B cell (primary cell): ENCODE results near the gene IRX3. TPM values are rescaled to one million over a fixed set of nuclear protein-coding genes. Genes with fewer than 3 reads are reported as not detected.

ENCODE experiments used
- ATAC-seq: fragments of 200-7000 bp; cut with Tn5 transposase; one replicate; pipeline ENCODE4 v1.10.0; 2021; ENCODE audit warnings: low read depth, mild to moderate bottlenecking, moderate number of reproducible peaks, moderate library complexity
- CTCF ChIA-PET: fragments of 350-600 bp; sonication (Branson Sonifier 250); formaldehyde crosslinking; loops from one replicate; lab custom pipeline; 2021; ENCODE audit warnings: antibody characterized with exemption, inconsistent platforms; lab: Charles Lee
- POLR2A ChIA-PET: fragments of 350-600 bp; sonication (Branson Sonifier 250); formaldehyde crosslinking; loops from one replicate; lab custom pipeline; 2021; ENCODE audit warnings: antibody characterized with exemption; lab: Charles Lee
- DNase-seq: peaks from one replicate; pipeline ENCODE4 v3.0.0; 2013
- H2AFZ ChIP-seq: 2 replicates; pipeline ENCODE4 v1.6.1; 2012; ENCODE audit warnings: mild to moderate bottlenecking, low read depth, low read length; ENCODE audit not compliant: insufficient read depth, poor library complexity, severe bottlenecking
- H3K27ac ChIP-seq, 2 donors: 1 replicate in 1 of 2; 2 replicates in 1 of 2; pipeline ENCODE4 v1.5.1; 2012 to 2013; ENCODE audit warnings: low read length in 2 of 2, mild to moderate bottlenecking in 2 of 2, moderate library complexity in 1 of 2
- H3K27me3 ChIP-seq, 4 experiments: fragments of 200-600 bp in 1 of 4; sonication (generic) in 1 of 4; replicated peaks in 1 of 4; 1 replicate in 2 of 4; 2 replicates in 2 of 4; pipeline versions ENCODE4 v1.6.1 to v1.7.0; 2013 to 2016; ENCODE audit warnings: low read length in 3 of 4, mild to moderate bottlenecking in 2 of 4, mixed read lengths in 1 of 4, moderate library complexity in 1 of 4; ENCODE audit not compliant: insufficient read depth in 4 of 4, control insufficient read depth in 3 of 4; ENCODE audit errors: control extremely low read depth in 1 of 4
- H3K36me3 ChIP-seq, 2 experiments: replicated peaks in 1 of 2; 1 replicate in 1 of 2; 2 replicates in 1 of 2; pipeline versions ENCODE4 v1.6.1 to v1.7.1; 2013; ENCODE audit warnings: low read length in 1 of 2; ENCODE audit not compliant: insufficient read depth in 2 of 2, control insufficient read depth in 1 of 2; ENCODE audit errors: control extremely low read depth in 1 of 2, extremely low read depth in 1 of 2
- H3K4me1 ChIP-seq, 2 donors: fragments of 200-600 bp in 1 of 2; sonication (generic) in 1 of 2; 1 replicate in 1 of 2; 2 replicates in 1 of 2; pipeline versions ENCODE4 v1.5.1 to v1.6.1; 2013 to 2017; ENCODE audit warnings: low read length in 2 of 2; ENCODE audit not compliant: control insufficient read depth in 2 of 2, insufficient read depth in 2 of 2
- H3K4me2 ChIP-seq: replicated peaks from 2 replicates; pipeline ENCODE3; 2012; ENCODE audit warnings: mild to moderate bottlenecking, low read depth, low read length; ENCODE audit not compliant: poor library complexity, severe bottlenecking
- H3K4me3 ChIP-seq, 5 experiments: fragments of 200-600 bp in 1 of 5; sonication (generic) in 1 of 5; 1 replicate in 3 of 5; 2 replicates in 2 of 5; pipeline versions ENCODE4 v1.5.1 to v1.7.0; 2011 to 2016; ENCODE audit warnings: low read length in 4 of 5, mild to moderate bottlenecking in 4 of 5, low read depth in 2 of 5, control low read depth in 1 of 5, moderate library complexity in 1 of 5; ENCODE audit not compliant: insufficient read depth in 1 of 5; ENCODE audit errors: control extremely low read depth in 1 of 5, extremely low read depth in 1 of 5
- H3K79me2 ChIP-seq: fragments of 200-600 bp; sonication (generic); one replicate; pipeline ENCODE4 v1.6.0; 2016; ENCODE audit warnings: low read length; ENCODE audit not compliant: control insufficient read depth, insufficient read depth
- H3K9ac ChIP-seq: fragments of 200-600 bp; sonication (generic); 2 replicates; pipeline ENCODE4 v1.6.1; 2017; ENCODE audit warnings: mild to moderate bottlenecking, low read length, moderate library complexity
- H3K9me3 ChIP-seq, 3 donors: one replicate each; pipeline versions ENCODE4 v1.6.1 to v1.7.1; 2013; ENCODE audit warnings: low read length in 2 of 3; ENCODE audit not compliant: control insufficient read depth in 2 of 3, insufficient read depth in 1 of 3; ENCODE audit errors: control extremely low read depth in 1 of 3
- H4K20me1 ChIP-seq: 2 replicates; pipeline ENCODE4 v1.6.0; 2012; ENCODE audit warnings: mild to moderate bottlenecking, low read length; ENCODE audit not compliant: insufficient read depth, control insufficient read depth, poor library complexity, severe bottlenecking
- H3K27ac Mint-ChIP-seq: one replicate; pipeline ENCODE4 v1.8.0; 2021; ENCODE audit warnings: mixed read lengths
- H3K27me3 Mint-ChIP-seq: one replicate; pipeline ENCODE4 v1.8.0; 2021; ENCODE audit warnings: mixed read lengths
- H3K4me1 Mint-ChIP-seq: one replicate; pipeline ENCODE4 v1.8.0; 2021; ENCODE audit warnings: mixed read lengths
- H3K4me3 Mint-ChIP-seq: one replicate; pipeline ENCODE4 v1.8.0; 2021; ENCODE audit warnings: mixed read lengths
- H3K9me3 Mint-ChIP-seq: one replicate; pipeline ENCODE4 v1.8.0; 2022; ENCODE audit warnings: mixed read lengths; ENCODE audit not compliant: insufficient read depth
- EZH2 ChIP-seq: IDR thresholded peaks from 2 replicates; pipeline ENCODE4 v1.6.1; 2012; ENCODE audit warnings: borderline replicate concordance, low read depth, mild to moderate bottlenecking, moderate library complexity, low read length; ENCODE audit not compliant: insufficient read depth, poor library complexity, severe bottlenecking
- WGBS: methylation state at CpG from one replicate; pipeline ENCODE4 v1.1.5; 2013; ENCODE audit warnings: missing lambda C conversion rate; ENCODE audit not compliant: insufficient coverage; 5-methylcytosine and 5-hydroxymethylcytosine counted together
- intact Hi-C: fragments of 100-400 bp; cut with micrococcal nuclease; formaldehyde crosslinking; loops from one replicate; pipeline ENCODE4 v1.10.0; 2022
- polyA plus RNA-seq: library from polyadenylated mRNA; depleted of rRNA; stranded (reverse); fragments of >200 nt; gene quantifications from 2 replicates; pipeline ENCODE4 v1.2.3, GENCODE V29; 2012
- total RNA-seq, 2 donors: library from RNA; stranded (reverse); fragments of 120-200 nt in 1 of 2; gene quantifications; 1 replicate in 1 of 2; 2 replicates in 1 of 2; pipeline versions ENCODE4 v1.2.3 to v1.2.4, GENCODE V29; 2013 to 2022
- TF ChIP-seq, protein P1 (sequence below): fragments of 200-600 bp; IDR thresholded peaks from one replicate; pipeline ENCODE4 v1.8.0; 2022; ENCODE audit warnings: antibody characterized with exemption, mild to moderate bottlenecking

The IRX3 gene
- total and polyA plus RNA-seq, 2 donors (not counting 1 experiment from before 2014, with no cell fraction given) = not detected

DNA sequence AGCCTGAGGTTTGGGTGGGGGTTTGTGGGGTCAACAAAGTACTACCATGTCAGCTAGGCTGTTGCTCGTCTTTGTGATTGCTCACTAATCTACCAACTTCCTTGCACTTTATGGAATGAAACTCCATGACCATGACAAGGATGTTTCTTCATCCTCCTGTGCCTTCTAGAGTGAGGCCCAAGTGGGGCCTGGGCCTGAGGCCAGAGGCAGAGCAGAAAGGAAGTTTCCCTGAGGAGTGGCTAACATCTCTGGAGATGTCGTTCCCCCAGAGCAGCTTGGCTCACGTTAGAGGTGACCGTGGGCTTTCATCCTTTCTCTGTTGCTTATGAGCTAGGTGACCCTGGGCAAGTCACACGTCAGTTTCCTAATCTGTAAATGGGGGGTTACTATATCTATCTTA, 41.0 kb upstream of the IRX3 start:
- H3K27me3 Mint-ChIP-seq = peaks cover 13% of the 10 kb centered on the region
- no peaks in the 10 kb centered on the region for H3K36me3 ChIP-seq
- no peaks in the 10 kb centered on the region for H4K20me1 ChIP-seq
- WGBS = 95% methylated on average over 3 of the region's 5 CpGs
- no peak overlapping the region for H3K27ac ChIP-seq
- TF ChIP-seq EZH2 = no peak
- TF ChIP-seq, protein P1, sequence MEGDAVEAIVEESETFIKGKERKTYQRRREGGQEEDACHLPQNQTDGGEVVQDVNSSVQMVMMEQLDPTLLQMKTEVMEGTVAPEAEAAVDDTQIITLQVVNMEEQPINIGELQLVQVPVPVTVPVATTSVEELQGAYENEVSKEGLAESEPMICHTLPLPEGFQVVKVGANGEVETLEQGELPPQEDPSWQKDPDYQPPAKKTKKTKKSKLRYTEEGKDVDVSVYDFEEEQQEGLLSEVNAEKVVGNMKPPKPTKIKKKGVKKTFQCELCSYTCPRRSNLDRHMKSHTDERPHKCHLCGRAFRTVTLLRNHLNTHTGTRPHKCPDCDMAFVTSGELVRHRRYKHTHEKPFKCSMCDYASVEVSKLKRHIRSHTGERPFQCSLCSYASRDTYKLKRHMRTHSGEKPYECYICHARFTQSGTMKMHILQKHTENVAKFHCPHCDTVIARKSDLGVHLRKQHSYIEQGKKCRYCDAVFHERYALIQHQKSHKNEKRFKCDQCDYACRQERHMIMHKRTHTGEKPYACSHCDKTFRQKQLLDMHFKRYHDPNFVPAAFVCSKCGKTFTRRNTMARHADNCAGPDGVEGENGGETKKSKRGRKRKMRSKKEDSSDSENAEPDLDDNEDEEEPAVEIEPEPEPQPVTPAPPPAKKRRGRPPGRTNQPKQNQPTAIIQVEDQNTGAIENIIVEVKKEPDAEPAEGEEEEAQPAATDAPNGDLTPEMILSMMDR = no peak
- H3K79me2 ChIP-seq = no peaks in the 10 kb centered on the region
- DNase-seq (no peak), ATAC-seq (no peak)
- no peak overlapping the region for H2AFZ ChIP-seq
- no peak overlapping the region for H3K4me3 Mint-ChIP-seq
- H3K27ac Mint-ChIP-seq = no peak overlapping the region
- H3K4me3 ChIP-seq = no peak overlapping the region
- no peaks in the 10 kb centered on the region for H3K4me1 Mint-ChIP-seq
- intact Hi-C loops = no loop called here
- H3K9me3 Mint-ChIP-seq = no peaks in the 10 kb centered on the region
- no peak overlapping the region for H3K4me2 ChIP-seq
- ChIA-PET CTCF (no interaction called here), POLR2A (no interaction called here)
- H3K9ac ChIP-seq = no peak overlapping the region
- H3K27me3 ChIP-seq = no peaks in the 10 kb centered on the region
- no peaks in the 10 kb centered on the region for H3K4me1 ChIP-seq
- peaks cover 0 to 5% (median 0%) of the 10 kb centered on the region in 3 donors for H3K9me3 ChIP-seq

DNA sequence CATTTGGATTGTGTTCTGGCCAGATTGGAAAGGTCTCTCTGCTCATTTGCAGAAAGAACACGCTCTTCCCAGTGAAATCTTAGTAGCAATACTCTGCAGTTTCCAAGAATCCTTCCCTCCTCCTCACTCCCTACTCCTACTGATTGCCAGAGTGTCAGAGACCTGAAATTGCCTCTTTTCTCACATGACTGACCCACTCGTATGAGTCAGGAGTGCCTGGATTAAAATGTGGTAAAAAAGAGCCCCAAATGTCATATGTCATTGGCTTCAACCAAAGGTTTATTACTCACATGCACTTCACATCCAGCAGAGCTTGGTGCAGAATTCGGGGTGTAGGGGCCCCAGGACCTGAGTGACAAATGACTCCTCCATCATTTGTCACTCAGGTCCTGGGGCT, 39.7 kb upstream of the IRX3 start:
- Histone ChIP-seq H3K27me3 (no peaks in the 10 kb centered on the region), H2AFZ (no peak overlapping the region), H3K9me3 (peaks cover 0 to 5% (median 0%) of the 10 kb centered on the region in 3 donors), H3K4me3 (no peak overlapping the region), H3K4me1 (no peaks in the 10 kb centered on the region), H3K79me2 (no peaks in the 10 kb centered on the region), H3K27ac (no peak overlapping the region), H3K36me3 (no peaks in the 10 kb centered on the region), H3K4me2 (no peak overlapping the region), H3K9ac (no peak overlapping the region), H4K20me1 (no peaks in the 10 kb centered on the region)
- Mint-ChIP-seq H3K9me3 (no peaks in the 10 kb centered on the region), H3K4me1 (no peaks in the 10 kb centered on the region), H3K27me3 (peaks cover 13% of the 10 kb centered on the region), H3K27ac (no peak overlapping the region), H3K4me3 (no peak overlapping the region)
- TF ChIP-seq, protein P1 = no peak
- no peak for TF ChIP-seq EZH2
- WGBS = 80% methylated on average over 2 of the region's 3 CpGs
- POLR2A ChIA-PET = no interaction called here
- no peak for ATAC-seq
- CTCF ChIA-PET = no interaction called here
- no peak for DNase-seq
- intact Hi-C loops = no loop called here
